Measurements from ENCODE around the gene USP13.
"Not testable (repeated sequence)": the region's sequence is repeated elsewhere in the genome, so short reads cannot be mapped to it uniquely, and the experiment has no call there.

The USP13 gene

DNA sequence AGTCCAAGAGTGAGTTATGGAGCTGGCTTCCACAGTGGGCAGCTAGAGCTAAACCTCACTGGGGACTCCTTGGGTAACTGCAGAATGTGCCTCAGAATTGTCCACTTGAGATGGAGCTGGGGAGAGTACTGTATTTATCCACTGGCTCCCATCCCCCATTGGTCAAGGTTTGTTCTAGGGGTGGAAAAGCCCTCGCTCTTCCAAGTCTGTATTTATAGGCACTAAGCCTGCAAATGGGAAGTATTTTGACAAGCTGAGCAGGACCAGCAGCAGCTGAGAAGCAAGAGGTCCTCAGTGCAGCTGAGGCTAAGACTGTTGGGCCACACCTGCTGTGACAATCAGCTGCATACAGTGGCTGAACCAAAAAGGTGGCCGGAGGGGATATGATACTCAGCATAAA lies 5.8 kb downstream of the USP13 start:
- no peak for DNase-seq (ENCODE audit: low read depth in 3 of 3, low spot score in 1 of 3)

DNA sequence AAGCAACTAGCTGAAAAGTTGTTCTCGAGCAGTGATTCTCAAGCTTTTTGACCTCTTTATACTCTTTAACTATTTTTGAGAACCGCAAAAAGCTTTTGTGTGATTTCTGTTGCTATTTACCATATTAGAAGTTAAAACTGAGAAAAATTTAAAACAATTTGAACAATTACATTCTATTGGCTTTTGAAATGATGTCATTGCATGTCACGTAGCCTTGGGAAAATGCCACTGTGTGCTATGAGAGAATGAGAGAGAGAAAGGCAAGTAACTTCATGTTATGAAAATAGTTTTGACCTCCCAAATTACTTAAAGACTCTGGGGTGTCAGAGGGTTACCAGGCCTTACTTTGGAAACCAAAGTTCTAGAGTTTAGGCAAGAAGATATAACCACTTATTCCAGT lies 8.0 kb downstream of the USP13 start:
- DNase-seq (ENCODE audit: low read depth in 3 of 3, low spot score in 1 of 3): no peak

GRCh38 chr3:179661777-179662176 lies 8.9 kb downstream of the USP13 start:
- DNase-seq (ENCODE audit: low read depth in 3 of 3, low spot score in 1 of 3): no peak

DNA sequence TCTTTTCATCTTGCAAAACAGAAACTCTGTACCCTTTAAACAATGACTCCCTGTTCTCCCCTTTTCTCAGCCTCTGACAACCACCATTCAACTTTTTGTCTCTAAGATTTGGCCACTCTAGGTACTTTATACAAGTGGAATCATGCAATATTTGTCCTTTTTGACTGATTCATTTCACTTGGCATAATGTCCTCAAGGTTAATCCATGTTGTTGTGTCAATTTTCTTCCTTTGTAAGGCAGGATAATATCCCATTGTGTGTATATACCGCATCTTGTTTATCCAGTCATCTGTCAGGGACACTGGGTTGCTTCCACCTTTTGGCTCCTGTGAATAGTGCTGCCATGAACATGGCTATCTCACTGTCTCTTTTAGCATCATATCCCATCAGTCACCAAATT lies 10.3 kb downstream of the USP13 start:
- DNase-seq (ENCODE audit: low read depth in 3 of 3, low spot score in 1 of 3): no peak

- DNase-seq (ENCODE audit: low read depth in 3 of 3, low spot score in 1 of 3): no peak
Observed at GRCh38 chr3:179666030-179666429, 13.2 kb downstream of the USP13 start.

DNA sequence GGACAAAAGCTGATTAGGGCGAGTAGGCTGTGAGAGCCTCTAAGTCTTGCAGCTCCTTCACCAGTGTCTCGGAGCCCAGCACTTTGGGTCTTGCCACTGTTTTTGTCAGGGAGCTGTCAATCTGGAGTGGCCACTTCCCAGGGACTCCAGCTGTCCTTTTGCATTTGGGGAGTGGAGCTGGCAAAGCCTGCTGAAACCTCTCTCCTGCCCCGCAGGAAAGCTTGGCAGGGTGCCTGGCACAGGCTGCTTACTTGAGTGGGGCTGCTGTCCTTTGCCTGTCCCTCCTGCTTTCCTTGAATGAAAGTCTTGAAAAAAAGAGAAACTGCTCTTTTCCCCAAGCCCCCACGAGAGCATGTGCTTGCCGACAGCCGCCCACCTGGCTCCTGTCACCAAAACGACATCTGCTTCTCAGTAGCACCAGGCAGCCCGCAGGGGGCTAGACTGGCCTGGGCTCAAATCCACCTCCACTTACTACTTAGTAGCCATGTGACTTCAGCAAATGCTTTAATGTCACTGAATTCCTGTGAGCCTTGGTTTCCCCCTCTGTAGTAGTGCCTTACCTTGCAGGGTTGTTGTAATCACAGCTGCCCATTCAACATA lies 13.7 kb downstream of the USP13 start:
- no peak for DNase-seq (ENCODE audit: low read depth in 3 of 3, low spot score in 1 of 3)

DNA sequence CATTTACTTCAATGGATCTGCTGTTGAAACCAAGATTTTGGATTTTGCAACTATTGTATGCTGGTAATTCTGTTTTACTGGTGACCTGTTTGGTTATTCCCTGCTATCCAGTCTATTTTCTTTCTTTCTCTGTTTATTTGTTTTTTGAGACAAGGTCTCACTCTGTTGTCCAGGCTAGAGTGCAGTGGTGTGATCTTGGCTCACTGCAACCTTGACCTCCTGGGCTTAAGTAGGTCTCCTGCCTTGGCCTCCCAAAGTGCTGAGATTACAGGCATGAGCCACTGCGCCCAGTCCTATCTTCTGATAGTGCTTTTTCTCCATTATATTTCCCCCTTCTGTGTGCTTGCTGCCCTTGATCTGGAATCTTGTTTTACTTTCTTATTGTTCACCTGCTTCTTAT lies 15.6 kb downstream of the USP13 start:
- DNase-seq (ENCODE audit: low read depth in 3 of 3, low spot score in 1 of 3): no peak

DNA sequence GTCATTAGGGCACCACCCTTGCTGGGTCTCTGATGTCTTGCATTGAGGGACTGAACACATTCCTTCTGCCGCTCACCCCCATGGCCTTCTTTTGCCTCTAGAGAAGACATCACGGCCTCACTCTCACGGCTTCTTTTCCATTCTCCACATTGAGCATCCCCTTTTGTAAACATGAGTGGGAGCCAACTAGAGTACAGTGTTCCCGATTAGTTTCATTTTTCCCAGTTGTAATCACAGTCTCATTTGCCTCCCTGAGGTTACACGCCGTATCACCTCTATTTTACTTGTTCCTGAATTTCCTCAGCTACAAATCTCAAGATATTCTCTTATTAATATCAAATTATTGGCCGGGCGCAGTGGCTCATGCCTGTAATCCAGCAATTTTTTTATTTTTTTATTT lies 17.5 kb downstream of the USP13 start:
- no peak for DNase-seq (ENCODE audit: low read depth in 3 of 3, low spot score in 1 of 3)

- DNase-seq (ENCODE audit: low read depth in 3 of 3, low spot score in 1 of 3): no peak
Observed at GRCh38 chr3:179671309-179671708, 18.5 kb downstream of the USP13 start.

- DNase-seq (ENCODE audit: low read depth in 3 of 3, low spot score in 1 of 3): no peak
Observed at GRCh38 chr3:179671747-179672242, 19.0 kb downstream of the USP13 start.

- no peak for DNase-seq (ENCODE audit: low read depth in 3 of 3, low spot score in 1 of 3)
Observed at GRCh38 chr3:179672918-179673317, 20.1 kb downstream of the USP13 start.

GRCh38 chr3:179673523-179673922 lies 20.7 kb downstream of the USP13 start:
- no peak for DNase-seq (ENCODE audit: low read depth in 3 of 3, low spot score in 1 of 3)

- no peak for DNase-seq (ENCODE audit: low read depth in 3 of 3, low spot score in 1 of 3)
Observed at GRCh38 chr3:179676081-179676480, 23.2 kb downstream of the USP13 start.

GRCh38 chr3:179677884-179678283 lies 25.0 kb downstream of the USP13 start:
- no peak for DNase-seq (ENCODE audit: low read depth in 3 of 3, low spot score in 1 of 3)

GRCh38 chr3:179681492-179682263 lies 28.8 kb downstream of the USP13 start:
- DNase-seq (ENCODE audit: low read depth in 3 of 3, low spot score in 1 of 3): no peak

GRCh38 chr3:179682426-179683080 lies 29.7 kb downstream of the USP13 start:
- no peak for DNase-seq (ENCODE audit: low read depth in 3 of 3, low spot score in 1 of 3)

DNA sequence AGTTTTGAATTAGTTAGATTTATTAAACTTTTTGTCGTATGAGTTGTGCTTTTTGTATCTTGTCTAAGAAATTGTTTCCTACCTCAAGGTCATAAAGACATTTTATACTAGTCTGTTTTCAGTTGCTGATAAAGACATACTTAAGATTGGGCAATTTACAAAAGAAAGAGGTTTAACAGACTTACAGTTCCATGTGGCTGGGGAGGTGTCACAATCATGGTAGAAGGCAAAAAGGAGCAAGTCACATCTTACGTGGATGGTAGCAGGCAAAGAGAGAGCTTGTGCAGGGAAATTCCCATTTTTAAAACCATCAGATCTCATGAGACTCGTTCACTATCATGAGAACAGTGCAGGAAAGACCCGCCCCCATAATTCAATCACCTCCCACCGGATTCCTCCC lies 30.4 kb downstream of the USP13 start:
- DNase-seq (ENCODE audit: low read depth in 3 of 3, low spot score in 1 of 3): not testable (repeated sequence)

DNA sequence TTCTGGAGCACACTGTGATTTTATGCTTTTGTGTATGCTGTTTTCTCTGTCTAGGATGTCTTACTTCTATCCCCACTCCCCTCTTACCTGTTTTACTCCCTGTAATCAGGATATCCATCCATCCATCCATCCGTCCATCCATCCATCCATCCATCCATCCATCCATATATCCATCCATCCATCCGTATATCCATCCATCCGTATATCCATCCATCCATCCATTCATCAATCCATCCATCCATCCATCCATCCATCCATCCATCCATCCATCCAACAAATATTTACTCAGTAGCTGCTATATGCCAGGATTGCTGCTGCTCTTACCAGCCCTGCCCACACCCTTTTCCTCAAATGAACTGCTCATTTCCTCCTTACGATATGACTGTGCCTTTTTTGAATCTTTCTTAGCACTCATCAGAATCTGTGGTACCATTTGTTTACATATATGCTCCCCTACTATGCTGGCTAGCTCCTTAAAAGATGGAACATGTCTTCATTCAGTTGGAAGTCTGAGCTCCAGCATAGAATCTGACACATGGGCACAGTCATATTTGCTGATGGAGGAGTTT lies 35.2 kb downstream of the USP13 start:
- no peak for DNase-seq (ENCODE audit: low read depth in 3 of 3, low spot score in 1 of 3)

- no peak for DNase-seq (ENCODE audit: low read depth in 3 of 3, low spot score in 1 of 3)
Observed at GRCh38 chr3:179688850-179689249, 36.0 kb downstream of the USP13 start.

DNA sequence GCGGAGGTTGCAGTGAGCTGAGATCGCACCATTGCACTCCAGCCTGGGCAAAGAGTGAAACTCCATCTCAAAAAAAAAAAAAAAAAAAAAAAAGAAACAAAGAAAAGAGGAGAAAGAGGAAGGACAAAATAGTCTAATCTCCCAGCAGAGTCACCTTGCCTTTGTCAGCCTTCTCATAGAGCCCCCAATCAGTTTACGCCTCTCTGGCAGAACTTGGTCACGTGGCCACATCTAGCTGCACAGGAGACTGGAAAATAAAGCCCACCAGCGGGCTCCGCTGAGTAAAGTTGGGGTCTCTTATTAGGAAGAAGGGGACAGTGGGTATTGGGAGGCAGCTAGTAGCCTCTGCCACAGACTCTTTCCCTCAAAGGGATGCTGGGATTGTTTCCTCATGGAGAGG lies 41.9 kb downstream of the USP13 start:
- DNase-seq (ENCODE audit: low read depth in 3 of 3, low spot score in 1 of 3): no peak

DNA sequence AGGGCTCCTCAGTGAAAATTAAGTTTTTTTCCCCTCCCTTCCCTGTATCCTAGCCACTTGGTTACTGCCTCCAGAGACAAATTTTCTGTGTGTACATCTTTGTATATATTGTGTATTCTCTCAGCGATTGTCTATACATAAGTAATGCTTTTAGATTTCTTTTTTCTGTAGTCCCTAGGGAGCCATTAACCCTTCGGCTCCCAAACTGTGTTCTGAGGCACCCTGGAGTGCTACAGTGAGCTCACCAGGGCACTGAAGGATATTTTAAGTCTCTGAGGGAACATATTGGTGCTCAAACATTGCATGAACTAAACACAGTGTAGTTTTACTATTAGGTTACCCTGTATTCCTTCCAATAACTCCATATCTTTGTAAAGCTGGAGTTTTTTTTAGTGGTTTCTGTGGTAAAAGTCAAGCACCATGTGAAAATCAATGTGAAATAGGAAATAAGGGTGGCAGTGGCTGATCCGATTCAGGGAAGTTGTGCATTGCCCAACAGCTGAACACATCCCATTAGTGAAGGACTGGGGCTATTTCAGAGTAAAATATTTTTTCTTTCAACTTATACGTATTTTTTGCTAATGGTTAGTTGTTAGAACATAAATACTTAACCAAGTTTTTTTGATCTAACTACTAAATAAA lies 43.0 kb downstream of the USP13 start:
- DNase-seq (ENCODE audit: low read depth in 3 of 3, low spot score in 1 of 3): no peak

All from stimulated activated CD4-positive, alpha-beta T cell treated with anti-CD3 and anti-CD28 coated beads, TNF-alpha, amount 100 ng/mL, for 1 hour (primary cell).